H1 (cell line): Measurements from ENCODE around the gene LURAP1L. TPM values are rescaled to one million over a fixed set of nuclear protein-coding genes. Genes with fewer than 3 reads are reported as not detected.

ENCODE experiments used
- EZH2 ChIP-seq: fragments of 200-600 bp; sonication (generic); IDR thresholded peaks from 2 replicates; pipeline ENCODE4 v1.7.1; 2012; ENCODE audit warnings: low read depth, mild to moderate bottlenecking, moderate library complexity, low read length, inconsistent platforms; ENCODE audit not compliant: severe bottlenecking
- GABPA ChIP-seq: IDR thresholded peaks from 2 replicates; pipeline ENCODE4 v1.6.1; 2011; ENCODE audit warnings: mild to moderate bottlenecking, low read length, moderate library complexity, borderline replicate concordance; ENCODE audit not compliant: insufficient read depth
- polyA plus RNA-seq, 7 experiments: library from polyadenylated mRNA; depleted of rRNA in 3 of 7; stranded (reverse) in 5 of 7; unstranded in 2 of 7; fragments of >200 nt in 5 of 7; fragments of 200-250 nt in 2 of 7; gene quantifications; 1 replicate in 5 of 7; 2 replicates in 1 of 7; 4 replicates in 1 of 7; pipeline versions ENCODE4 v1.2.1 to v1.2.3, GENCODE V29; 2011 to 2013; ENCODE audit warnings: missing spikeins in 2 of 7, mixed read lengths in 2 of 7
- total RNA-seq: library from RNA; stranded (reverse); fragmentation: NEBNext Ultra II Directional; extraction: Animal tissue kit (Norgen Biotek cat#: 25700); gene quantifications from 2 replicates; pipeline ENCODE4 v1.2.1, GENCODE V29; 2021

Gene LURAP1L
- total and polyA plus RNA-seq, 2 of the 8 experiments (the other 6 are each of a cell fraction or from before 2014, with no cell fraction given) = 0.63 to 1.2 TPM

GRCh38 chr9:12777121-12778022 is 2.6 kb downstream of the LURAP1L start (continued):
- TF ChIP-seq EZH2 = no peak
- TF ChIP-seq GABPA = no peak
